Endothelial cell of umbilical vein (primary cell): Measurements from ENCODE around the gene EDN2. TPM values are rescaled to one million over a fixed set of nuclear protein-coding genes. Genes with fewer than 3 reads are reported as not detected.

Source experiments
- BruUV-seq: library from RNA; stranded (reverse); fragments of 400-500 nt; replicated peaks from 2 replicates; lab custom pipeline; 2021; lab: Mats Ljungman, UMichigan
- CTCF ChIA-PET: fragments of 300-600, 350-600 bp; sonication (Branson Sonifier 250); formaldehyde crosslinking; loops from one replicate; lab custom pipeline; 2021; ENCODE audit warnings: antibody characterized with exemption, inconsistent platforms; lab: Charles Lee
- POLR2A ChIA-PET: fragments of 300-600, 350-600 bp; sonication (Branson Sonifier 250); formaldehyde crosslinking; loops from one replicate; lab custom pipeline; 2021; ENCODE audit warnings: antibody characterized with exemption, inconsistent platforms; lab: Charles Lee
- DNase-seq: peaks from one replicate; pipeline ENCODE4 v3.0.0-alpha.2; 2011; ENCODE audit warnings: low read depth, low spot score
- FAIRE-seq: peaks from 2 replicates; lab custom pipeline; 2011; peaks lifted over from hg19 to GRCh38; lab: Jason Lieb, UNC
- H2AFZ ChIP-seq: 2 replicates; pipeline ENCODE4 v1.6.0; 2012; ENCODE audit warnings: low read depth, low read length, control low read depth, inconsistent platforms
- H3K27ac ChIP-seq: 2 replicates; pipeline ENCODE4 v1.5.1; 2011; ENCODE audit warnings: low read depth, mild to moderate bottlenecking, control low read depth, low read length, moderate library complexity; ENCODE audit not compliant: insufficient read depth
- H3K27me3 ChIP-seq, 2 experiments: 2 replicates each; pipeline versions ENCODE4 v1.6.0 to v1.6.1; 2011; ENCODE audit warnings: low read length in 2 of 2, mixed read lengths in 1 of 2; ENCODE audit not compliant: control insufficient read depth in 2 of 2, insufficient read depth in 2 of 2
- H3K36me3 ChIP-seq, 2 experiments: 2 replicates in 1 of 2; 3 replicates in 1 of 2; pipeline ENCODE4 v1.5.1; 2011; ENCODE audit warnings: low read length in 2 of 2, mild to moderate bottlenecking in 1 of 2, moderate library complexity in 1 of 2; ENCODE audit not compliant: control insufficient read depth in 2 of 2, insufficient read depth in 2 of 2; ENCODE audit errors: extremely low read depth in 1 of 2
- H3K4me1 ChIP-seq: 3 replicates; pipeline ENCODE4 v1.5.1; 2011; ENCODE audit warnings: mild to moderate bottlenecking, low read length; ENCODE audit not compliant: control insufficient read depth, insufficient read depth; ENCODE audit errors: extremely low read depth
- H3K4me2 ChIP-seq: 2 replicates; pipeline ENCODE4 v1.6.1; 2011; ENCODE audit warnings: low read length, control low read depth, mixed read lengths; ENCODE audit not compliant: insufficient read depth
- H3K4me3 ChIP-seq, 3 experiments: fragments of 200-600 bp in 1 of 3; sonication (generic), shearing (Covaris generic) in 1 of 3; replicated peaks in 1 of 3; 2 replicates each; pipeline ENCODE4 v1.5.1; 2011 to 2016; ENCODE audit warnings: control low read depth in 3 of 3, low read length in 3 of 3, mild to moderate bottlenecking in 2 of 3, inconsistent platforms in 1 of 3, low read depth in 1 of 3, moderate library complexity in 1 of 3; ENCODE audit not compliant: insufficient read depth in 1 of 3
- H3K79me2 ChIP-seq: 2 replicates; pipeline ENCODE4 v1.6.0; 2012; ENCODE audit warnings: low read length, inconsistent platforms; ENCODE audit not compliant: control insufficient read depth, insufficient read depth
- H3K9ac ChIP-seq: replicated peaks from 2 replicates; pipeline ENCODE3; 2011; ENCODE audit warnings: low read length, control low read depth; ENCODE audit not compliant: insufficient read depth; ENCODE audit errors: extremely low read depth
- H3K9me1 ChIP-seq: replicated peaks from 3 replicates; pipeline ENCODE4 v1.6.0; 2011; ENCODE audit warnings: mild to moderate bottlenecking, low read length; ENCODE audit not compliant: control insufficient read depth, insufficient read depth; ENCODE audit errors: extremely low read depth
- H3K9me3 ChIP-seq: replicated peaks from 2 replicates; pipeline ENCODE4 v1.5.1; 2012; ENCODE audit warnings: low read length, inconsistent platforms; ENCODE audit not compliant: control insufficient read depth, insufficient read depth
- H4K20me1 ChIP-seq: replicated peaks from 2 replicates; pipeline ENCODE3; 2011; ENCODE audit warnings: mild to moderate bottlenecking, low read length; ENCODE audit not compliant: control insufficient read depth, insufficient read depth; ENCODE audit errors: extremely low read depth
- CTCF ChIP-seq, 2 donors: IDR thresholded peaks; 1 replicate in 1 of 2; 2 replicates in 1 of 2; pipeline ENCODE4 v1.5.1; 2011; ENCODE audit warnings: low read length in 2 of 2, mild to moderate bottlenecking in 2 of 2, moderate library complexity in 2 of 2, control low read depth in 1 of 2, inconsistent platforms in 1 of 2, low read depth in 1 of 2; ENCODE audit not compliant: insufficient read depth in 1 of 2; ENCODE audit errors: extremely low read depth in 1 of 2
- EZH2 ChIP-seq: IDR thresholded peaks from 2 replicates; pipeline ENCODE4 v1.6.1; 2012; ENCODE audit warnings: borderline replicate concordance, low read depth, mild to moderate bottlenecking, moderate library complexity, low read length, inconsistent platforms; ENCODE audit not compliant: severe bottlenecking
- FOS ChIP-seq: IDR thresholded peaks from 2 replicates; pipeline ENCODE4 v1.6.1; 2011; ENCODE audit warnings: mild to moderate bottlenecking, low read length, moderate library complexity, borderline replicate concordance; ENCODE audit not compliant: insufficient read depth
- GATA2 ChIP-seq: IDR thresholded peaks from 2 replicates; pipeline ENCODE4 v1.7.0; 2011; ENCODE audit warnings: low read depth, mild to moderate bottlenecking, moderate library complexity, mixed read lengths, low read length; ENCODE audit not compliant: insufficient read length, insufficient read depth
- JUN ChIP-seq: IDR thresholded peaks from 2 replicates; pipeline ENCODE4 v1.6.1; 2011; ENCODE audit warnings: borderline replicate concordance, low read depth; ENCODE audit not compliant: insufficient read length, insufficient read depth
- MYC ChIP-seq: IDR thresholded peaks from one replicate; pipeline ENCODE4 v1.6.1; 2011; ENCODE audit warnings: mild to moderate bottlenecking, low read depth, low read length
- POLR2A ChIP-seq: IDR thresholded peaks from 2 replicates; pipeline ENCODE4 v1.6.1; 2012; ENCODE audit warnings: low read depth, mild to moderate bottlenecking, control low read depth, low read length
- POLR2AphosphoS5 ChIP-seq: IDR thresholded peaks from 2 replicates; pipeline ENCODE4 v1.6.1; 2012; ENCODE audit warnings: low read depth, mild to moderate bottlenecking, control low read depth, low read length, moderate library complexity; ENCODE audit not compliant: insufficient read depth
- dilution Hi-C: fragments of 300-500 bp; cut with MboI; formaldehyde crosslinking; loops from one replicate; pipeline ENCODE4 v1.15.0; 2019; ENCODE audit warnings: low sequenced_read_pairs; ENCODE audit not compliant: extremely low pct_ligation_motif_present
- intact Hi-C: fragments of 100-400 bp; cut with micrococcal nuclease; formaldehyde crosslinking; loops from one replicate; pipeline ENCODE4 v1.10.0; 2022
- polyA plus RNA-seq, 4 experiments: library from polyadenylated mRNA; depleted of rRNA in 3 of 4; stranded (reverse) in 3 of 4; unstranded in 1 of 4; fragments of >200 nt; gene quantifications; 2 replicates each; pipeline versions ENCODE4 v1.2.1 to v1.2.3, GENCODE V29; 2011 to 2012; ENCODE audit warnings: missing spikeins in 1 of 4
- total RNA-seq: library from RNA; stranded (reverse); gene quantifications from 2 replicates; pipeline ENCODE4 v1.2.3, GENCODE V29; 2021
- TF ChIP-seq, protein P1 (sequence below): IDR thresholded peaks from 2 replicates; pipeline ENCODE4 v1.6.1; 2011; ENCODE audit not compliant: insufficient read depth, insufficient read length

EDN2 gene
- total and polyA plus RNA-seq, 2 donors (not counting 3 experiments of a cell fraction or from before 2014, with no cell fraction given) = not detected

- Histone ChIP-seq H3K9me1 (no peaks in the 10 kb centered on the region), H3K9ac (no peak overlapping the region), H3K79me2 (no peaks in the 10 kb centered on the region), H3K27me3 (no peaks in the 10 kb centered on the region), H3K4me3 (no peak overlapping the region), H3K27ac (no peak overlapping the region), H4K20me1 (no peaks in the 10 kb centered on the region), H3K4me2 (no peak overlapping the region), H3K36me3 (no peaks in the 10 kb centered on the region), H2AFZ (no peak overlapping the region), H3K9me3 (no peaks in the 10 kb centered on the region), H3K4me1 (peaks cover 4% of the 10 kb centered on the region)
- DNase-seq (no peak), FAIRE-seq (no peak)
- ChIA-PET CTCF (interaction anchor here (1.1 to 1.5 kb wide), 2 partner anchors 36 to 197 kb away, joined by 3 to 4 read pairs; no protein-coding TSS in a partner anchor), POLR2A (no interaction called here)
- no TSS peak for BruUV-seq
- no peak for TF ChIP-seq GATA2
- TF ChIP-seq JUN = no peak
- dilution Hi-C loops = no loop called here
- intact Hi-C loops = no loop called here
Observed at GRCh38 chr1:41480204-41481108, 4.0 kb downstream of the EDN2 start.

GRCh38 chr1:41479808-41480160 lies 4.7 kb downstream of the EDN2 start:
- no TSS peak for BruUV-seq
- no peak for FAIRE-seq
- H3K27me3 ChIP-seq = no peaks in the 10 kb centered on the region
- H3K4me3 ChIP-seq = no peak overlapping the region
- DNase-seq = no peak
- intact Hi-C loops = no loop called here
- H2AFZ ChIP-seq = no peak overlapping the region
- no peaks in the 10 kb centered on the region for H3K79me2 ChIP-seq
- no peaks in the 10 kb centered on the region for H3K36me3 ChIP-seq
- no peak overlapping the region for H3K9ac ChIP-seq
- dilution Hi-C loops = no loop called here
- no peaks in the 10 kb centered on the region for H3K9me1 ChIP-seq
- H3K4me2 ChIP-seq = no peak overlapping the region
- POLR2A ChIA-PET = no interaction called here
- CTCF ChIA-PET = interaction anchor here (1.1 to 1.5 kb wide), 2 partner anchors 36 to 47 kb away, joined by 3 to 4 read pairs; no protein-coding TSS in a partner anchor
- no peak overlapping the region for H3K27ac ChIP-seq
- no peaks in the 10 kb centered on the region for H4K20me1 ChIP-seq
- TF ChIP-seq, protein P1, sequence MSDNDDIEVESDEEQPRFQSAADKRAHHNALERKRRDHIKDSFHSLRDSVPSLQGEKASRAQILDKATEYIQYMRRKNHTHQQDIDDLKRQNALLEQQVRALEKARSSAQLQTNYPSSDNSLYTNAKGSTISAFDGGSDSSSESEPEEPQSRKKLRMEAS = no peak
- no peak for TF ChIP-seq EZH2
- TF ChIP-seq CTCF (IDR thresholded peaks at IDR 0.05; ENCODE audit: extremely low read depth in 1 of 2, insufficient read depth in 1 of 2, low read depth in 1 of 2, low read length in 2 of 2) = no peak
- no peak for TF ChIP-seq POLR2AphosphoS5
- no peak for TF ChIP-seq JUN
- no peak for TF ChIP-seq POLR2A
- TF ChIP-seq MYC = no peak
- no peak for TF ChIP-seq FOS
- TF ChIP-seq GATA2 = no peak
- H3K4me1 ChIP-seq = no peaks in the 10 kb centered on the region
- H3K9me3 ChIP-seq = no peaks in the 10 kb centered on the region
